Endothelial cell of coronary artery (primary cell): ENCODE measurements around the gene BANF2. TPM values are rescaled to one million over a fixed set of nuclear protein-coding genes. Genes with fewer than 3 reads are reported as not detected.

Experiments used
- total RNA-seq: library from RNA; depleted of rRNA; stranded (reverse); fragments of >200 nt; gene quantifications from 2 replicates; pipeline ENCODE4 v1.2.3, GENCODE V29; 2014

Gene BANF2
- total RNA-seq, result not detected in 2 replicates

GRCh38 chr20:17699931-17700351 is at the start of gene BANF2:
Gene BANF2, plus strand, starts transcription at chr20:17699966. Its CDS starts 25,060 bp downstream, at chr20:17725026.

GRCh38 chr20:17682103-17682888 is 17.5 kb upstream of the BANF2 start, which contains the start of gene RRBP1:
Gene RRBP1, minus strand, starts transcription at chr20:17682242. Its CDS starts 21,735 bp downstream, at chr20:17660507.

Other genes with a start within 250 kb of the BANF2 start
- 2.8 and 3.2 TPM in 2 replicates for gene BFSP1, start 168.6 kb upstream of the BANF2 start, total RNA-seq
- 144 and 154 TPM in 2 replicates for gene DSTN, start 129.9 kb upstream of the BANF2 start, total RNA-seq
- gene RRBP1, start 17.7 kb upstream of the BANF2 start, total RNA-seq, result 125 and 165 TPM in 2 replicates